Urinary bladder (tissue), 4 donors: ENCODE results near the gene LPP. TPM values are rescaled to one million over a fixed set of nuclear protein-coding genes. Genes with fewer than 3 reads are reported as not detected.

Experiments used
- DNase-seq: peaks from one replicate; pipeline ENCODE4 v3.0.0-alpha.2; 2015; ENCODE audit errors: extremely low spot score
- H3K27ac ChIP-seq: one replicate; pipeline ENCODE4 v1.5.1; 2013; ENCODE audit warnings: low read depth, mild to moderate bottlenecking, moderate library complexity
- H3K36me3 ChIP-seq: one replicate; pipeline ENCODE4 v1.6.1; 2013; ENCODE audit warnings: mild to moderate bottlenecking, moderate library complexity; ENCODE audit not compliant: insufficient read depth
- H3K4me1 ChIP-seq: one replicate; pipeline ENCODE4 v1.6.1; 2013; ENCODE audit warnings: mild to moderate bottlenecking, moderate library complexity; ENCODE audit not compliant: insufficient read depth
- H3K4me3 ChIP-seq: one replicate; pipeline ENCODE4 v1.5.1; 2013; ENCODE audit warnings: low read depth, low read length
- WGBS: extraction: QIAGEN DNeasy Blood & Tissue Kit; methylation state at CpG from one replicate; pipeline ENCODE4 v1.1.7; 2013; 5-methylcytosine and 5-hydroxymethylcytosine counted together
- polyA plus RNA-seq: library from polyadenylated mRNA; stranded (reverse); fragments of 200-250 nt; gene quantifications from one replicate; pipeline ENCODE4 v1.2.3, GENCODE V29; 2013
- total RNA-seq: library from RNA; depleted of rRNA; stranded (reverse); fragments of >200 nt; gene quantifications from one replicate; pipeline ENCODE4 v1.2.3, GENCODE V29; 2014
- donor health status: healthy with polysubstance abuse.
- donor health status: healthy.

Gene LPP
- total and polyA plus RNA-seq, 2 donors, result 133 to 705 TPM

DNA sequence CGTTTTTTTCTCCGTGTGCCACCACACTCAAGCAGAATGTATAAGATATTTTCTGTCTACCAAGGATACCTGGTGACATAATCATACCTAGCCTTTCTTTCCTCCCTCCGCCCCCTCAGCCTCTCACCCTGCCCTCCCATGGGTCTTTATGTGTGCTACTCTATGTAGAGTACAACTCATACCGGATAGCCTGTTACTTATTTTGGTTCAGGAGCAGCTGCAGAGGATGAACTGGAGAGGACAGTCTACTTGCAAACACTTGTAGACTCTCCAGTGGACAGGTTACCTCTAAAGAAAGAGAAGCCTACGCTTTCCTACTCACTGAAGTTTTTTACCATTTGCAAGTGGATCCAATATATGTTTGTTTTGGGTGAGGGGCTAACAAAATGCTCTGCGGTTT lies 671.9 kb downstream of the LPP start:
- no peaks in the 10 kb centered on the region for H3K36me3 ChIP-seq
- H3K4me3 ChIP-seq, result no peak overlapping the region
- no peak for DNase-seq
- WGBS, result 93% methylated on average over 6 of the region's 6 CpGs
- no peaks in the 10 kb centered on the region for H3K4me1 ChIP-seq
- no peak overlapping the region for H3K27ac ChIP-seq

- 75% methylated on average over 1 of the region's 1 CpG for whole genome bisulfite sequencing
- Histone ChIP-seq H3K27ac (no peak overlapping the region), H3K4me3 (no peak overlapping the region), H3K4me1 (no peaks in the 10 kb centered on the region), H3K36me3 (no peaks in the 10 kb centered on the region)
- no peak for DNase-seq
These were observed 672.6 kb downstream of the LPP start for GRCh38 chr3:188826574-188826973.

DNA sequence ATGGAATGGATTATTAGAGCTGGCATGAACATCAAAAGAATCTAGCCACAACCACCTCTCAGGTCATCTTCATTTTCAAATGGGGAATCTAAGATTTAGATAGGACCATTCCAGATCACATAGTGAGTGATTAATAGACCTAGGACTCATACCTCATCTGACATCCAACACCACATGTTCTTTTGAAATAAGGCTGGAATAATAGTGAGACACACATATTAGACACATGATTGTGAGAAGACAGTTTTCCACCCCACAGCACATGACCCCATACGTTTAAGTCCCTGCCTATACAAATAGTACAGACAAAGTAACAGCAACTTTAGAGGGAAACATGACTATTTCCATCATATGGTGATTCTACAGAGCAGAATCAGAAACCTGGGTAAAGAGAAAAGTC lies 673.1 kb downstream of the LPP start:
- H3K4me1 ChIP-seq, result no peaks in the 10 kb centered on the region
- no peak overlapping the region for H3K4me3 ChIP-seq
- WGBS, result 68% methylated on average over 1 of the region's 1 CpG
- H3K36me3 ChIP-seq, result no peaks in the 10 kb centered on the region
- H3K27ac ChIP-seq, result no peak overlapping the region
- no peak for DNase-seq

- H3K27ac ChIP-seq, result no peak overlapping the region
- no peak overlapping the region for H3K4me3 ChIP-seq
- H3K4me1 ChIP-seq, result no peaks in the 10 kb centered on the region
- DNase-seq, result no peak
- WGBS, result 31% methylated on average over 3 of the region's 3 CpGs
- no peaks in the 10 kb centered on the region for H3K36me3 ChIP-seq
These were observed 673.6 kb downstream of the LPP start for GRCh38 chr3:188827576-188827975.

GRCh38 chr3:188829130-188829529 lies 675.2 kb downstream of the LPP start:
- Histone ChIP-seq H3K36me3 (no peaks in the 10 kb centered on the region), H3K4me3 (no peak overlapping the region), H3K27ac (no peak overlapping the region), H3K4me1 (no peaks in the 10 kb centered on the region)
- no peak for DNase-seq
- 89% methylated on average over 6 of the region's 6 CpGs for WGBS

GRCh38 chr3:188829576-188829975 lies 675.6 kb downstream of the LPP start:
- no peak overlapping the region for H3K27ac ChIP-seq
- H3K36me3 ChIP-seq, result no peaks in the 10 kb centered on the region
- no peak for DNase-seq
- H3K4me3 ChIP-seq, result no peak overlapping the region
- no peaks in the 10 kb centered on the region for H3K4me1 ChIP-seq
- WGBS, result 82% methylated on average over 3 of the region's 3 CpGs

DNA sequence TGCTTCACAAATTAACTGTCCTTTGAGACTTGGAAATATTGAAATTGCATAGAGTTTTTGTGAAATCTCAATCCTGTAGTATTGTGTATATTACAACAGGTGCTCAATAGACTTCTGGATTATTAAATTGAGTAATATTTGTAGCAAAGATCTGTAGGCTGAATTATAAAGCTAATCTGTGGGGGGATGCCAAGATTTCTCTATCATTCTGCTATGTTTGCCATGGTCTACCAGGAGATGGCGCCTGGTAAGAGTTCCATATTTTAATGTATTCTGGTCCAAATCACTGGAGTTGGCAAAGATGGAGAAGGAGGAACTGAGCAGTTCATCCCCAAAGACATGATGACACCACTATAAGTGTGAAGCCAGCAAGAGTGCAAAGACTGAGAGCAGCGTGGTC lies 676.9 kb downstream of the LPP start:
- H3K4me1 ChIP-seq, result no peaks in the 10 kb centered on the region
- WGBS, result 93% methylated on average over 2 of the region's 2 CpGs
- DNase-seq, result no peak
- H3K27ac ChIP-seq, result no peak overlapping the region
- no peaks in the 10 kb centered on the region for H3K36me3 ChIP-seq
- no peak overlapping the region for H3K4me3 ChIP-seq

GRCh38 chr3:188832146-188832545 lies 678.2 kb downstream of the LPP start:
- Histone ChIP-seq H3K27ac (no peak overlapping the region), H3K36me3 (no peaks in the 10 kb centered on the region), H3K4me3 (no peak overlapping the region), H3K4me1 (no peaks in the 10 kb centered on the region)
- whole genome bisulfite sequencing, result 89% methylated on average over 3 of the region's 3 CpGs
- DNase-seq, result no peak

- no peak for DNase-seq
- 58% methylated on average over 5 of the region's 5 CpGs for WGBS
These were observed 679.2 kb downstream of the LPP start for GRCh38 chr3:188832961-188833721.

DNA sequence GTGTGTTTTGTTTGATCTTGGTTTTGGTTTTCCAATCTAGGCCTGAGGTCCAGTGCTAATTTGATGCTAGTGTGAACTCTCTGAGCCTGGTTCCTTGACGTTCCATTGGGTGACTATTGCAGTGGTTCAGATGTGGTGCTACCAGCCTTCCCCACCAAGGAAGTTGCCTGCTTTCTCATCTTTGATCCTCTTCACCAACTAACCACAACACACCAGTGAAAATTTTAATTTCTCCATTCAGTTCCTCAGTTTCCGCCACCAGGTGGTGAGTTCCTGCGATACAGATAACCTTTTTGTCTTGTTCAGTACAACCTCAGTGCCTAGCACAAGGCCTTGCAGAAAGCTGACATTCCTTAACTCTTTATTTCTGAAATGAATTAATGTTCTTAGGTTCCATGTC lies 680.4 kb downstream of the LPP start:
- Histone ChIP-seq H3K4me3 (no peak overlapping the region), H3K27ac (no peak overlapping the region), H3K36me3 (no peaks in the 10 kb centered on the region), H3K4me1 (no peaks in the 10 kb centered on the region)
- WGBS, result 94% methylated on average over 3 of the region's 3 CpGs
- no peak for DNase-seq

More at GRCh38 chr3:188832961-188833721, 679.2 kb downstream of the LPP start:
- no peaks in the 10 kb centered on the region for H3K36me3 ChIP-seq
- H3K4me3 ChIP-seq, result no peak overlapping the region
- no peak overlapping the region for H3K27ac ChIP-seq
- no peaks in the 10 kb centered on the region for H3K4me1 ChIP-seq

DNA sequence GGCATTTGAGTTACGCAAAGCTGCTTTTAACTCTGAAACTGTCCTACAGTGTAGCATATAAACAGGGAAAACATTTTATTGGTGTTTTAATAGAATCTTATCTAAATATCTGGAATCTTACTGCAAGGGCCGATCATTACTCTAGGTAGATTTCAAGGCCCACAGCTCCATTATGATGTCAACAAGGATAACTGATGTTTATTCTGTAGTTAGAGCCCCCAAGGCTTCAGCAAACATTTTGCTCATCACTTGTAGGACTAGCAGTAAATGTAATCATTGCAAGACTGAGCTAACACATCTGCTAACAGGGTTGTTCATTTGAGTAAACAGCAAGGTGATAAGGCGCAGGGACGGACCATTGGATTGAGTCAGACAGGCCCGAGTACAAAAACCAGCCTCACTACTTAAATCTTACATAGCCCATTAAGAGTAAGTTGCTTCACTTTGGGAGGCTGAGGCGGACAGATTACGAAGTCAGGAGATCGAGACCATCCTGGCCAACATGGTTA lies 685.3 kb downstream of the LPP start:
- no peaks in the 10 kb centered on the region for H3K4me1 ChIP-seq
- 64% methylated on average over 8 of the region's 8 CpGs for WGBS

DNA sequence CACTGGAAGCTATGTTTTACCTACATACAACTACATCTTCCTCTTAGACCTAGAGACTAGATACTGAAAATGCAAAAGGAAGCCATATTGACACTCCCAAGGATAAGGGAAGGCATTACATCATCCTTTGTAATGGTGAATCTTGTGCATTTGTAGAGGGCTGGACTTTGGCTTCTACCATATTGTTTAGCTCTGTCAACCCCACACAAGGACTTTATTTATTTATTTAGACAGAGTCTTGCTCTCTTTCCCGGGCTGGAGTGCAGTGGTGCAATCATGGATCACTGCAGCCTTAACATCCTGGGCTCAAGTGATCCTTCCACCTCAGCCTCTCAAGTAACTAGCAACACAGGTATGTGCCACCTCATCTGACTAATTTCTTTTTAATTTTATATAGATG lies 686.3 kb downstream of the LPP start:
- WGBS, result 82% methylated on average over 1 of the region's 1 CpG
- no peaks in the 10 kb centered on the region for H3K36me3 ChIP-seq
- H3K4me3 ChIP-seq, result no peak overlapping the region
- no peak overlapping the region for H3K27ac ChIP-seq
- DNase-seq, result no peak
- no peaks in the 10 kb centered on the region for H3K4me1 ChIP-seq

More for the DNA sequence above, 685.3 kb downstream of the LPP start:
- Histone ChIP-seq H3K36me3 (no peaks in the 10 kb centered on the region), H3K27ac (no peak overlapping the region), H3K4me3 (no peak overlapping the region)
- DNase-seq, result no peak

GRCh38 chr3:188841906-188842305 lies 687.9 kb downstream of the LPP start:
- H3K4me3 ChIP-seq, result no peak overlapping the region
- no peak overlapping the region for H3K27ac ChIP-seq
- DNase-seq, result no peak
- H3K36me3 ChIP-seq, result no peaks in the 10 kb centered on the region
- WGBS, result 91% methylated on average over 3 of the region's 3 CpGs
- H3K4me1 ChIP-seq, result no peaks in the 10 kb centered on the region

- Histone ChIP-seq H3K4me3 (no peak overlapping the region), H3K4me1 (no peaks in the 10 kb centered on the region), H3K27ac (no peak overlapping the region), H3K36me3 (no peaks in the 10 kb centered on the region)
- 73% methylated on average over 1 of the region's 1 CpG for WGBS
- DNase-seq, result no peak
These were observed 688.7 kb downstream of the LPP start for GRCh38 chr3:188842639-188843038.
